Gastrocnemius medialis (tissue), 4 donors: ENCODE data around the gene GNB1. TPM values are rescaled to one million over a fixed set of nuclear protein-coding genes. Genes with fewer than 3 reads are reported as not detected.

Source experiments
- ATAC-seq, 2 donors: fragments of 150-250 bp; one replicate each; pipeline ENCODE4 v1.9.1; 2016
- DNase-seq, 2 donors: peaks; one replicate each; pipeline ENCODE4 v3.0.0-alpha.2; 2019
- H3K27ac ChIP-seq, 4 donors: fragments of 200-600 bp; sonication (generic); 1 replicate in 1 of 4; 2 replicates in 3 of 4; pipeline ENCODE4 v1.5.1; 2016 to 2018; ENCODE audit warnings: mild to moderate bottlenecking in 2 of 4, moderate library complexity in 1 of 4
- H3K27me3 ChIP-seq, 3 donors: fragments of 200-600 bp; sonication (generic) in 2 of 3; 1 replicate in 1 of 3; 2 replicates in 2 of 3; pipeline versions ENCODE4 v1.5.1 to v1.6.0; 2016 to 2019; ENCODE audit warnings: mild to moderate bottlenecking in 1 of 3, moderate library complexity in 1 of 3
- H3K36me3 ChIP-seq, 2 donors: fragments of 200-600 bp; sonication (generic) in 1 of 2; one replicate each; pipeline ENCODE4 v1.5.1; 2017 to 2018
- H3K4me1 ChIP-seq, 2 donors: fragments of 200-600 bp; sonication (generic) in 1 of 2; one replicate each; pipeline ENCODE4 v1.5.1; 2016 to 2017; ENCODE audit warnings: mild to moderate bottlenecking in 2 of 2
- H3K4me3 ChIP-seq, 4 donors: fragments of 200-600 bp; sonication (generic) in 3 of 4; 1 replicate in 1 of 4; 2 replicates in 3 of 4; pipeline ENCODE4 v1.5.1; 2016 to 2019; ENCODE audit warnings: mild to moderate bottlenecking in 2 of 4
- H3K9me3 ChIP-seq, 3 donors: fragments of 200-600 bp; sonication (generic) in 2 of 3; 1 replicate in 1 of 3; 2 replicates in 2 of 3; pipeline ENCODE4 v1.5.1; 2016 to 2019
- CTCF ChIP-seq, 5 experiments: fragments of 450-650 bp in 3 of 5; fragments of 200-600 bp in 2 of 5; sonication (generic) in 2 of 5; IDR thresholded peaks in 4 of 5; conservative IDR thresholded peaks in 1 of 5; 1 replicate in 4 of 5; 2 replicates in 1 of 5; pipeline ENCODE4 v1.5.1; 2016 to 2019; ENCODE audit warnings: antibody characterized with exemption in 5 of 5, mild to moderate bottlenecking in 3 of 5, moderate library complexity in 3 of 5
- POLR2A ChIP-seq, 2 donors: fragments of 450-650 bp; IDR thresholded peaks; one replicate each; pipeline ENCODE4 v1.6.1; 2017; ENCODE audit warnings: antibody characterized with exemption in 2 of 2, mild to moderate bottlenecking in 2 of 2, moderate library complexity in 2 of 2
- in situ Hi-C, 4 donors: fragments of 200-750 bp; cut with MboI; loops; one replicate each; pipeline versions ENCODE4 v1.15.0 to v1.8.0; 2017; ENCODE audit warnings: low sequenced_read_pairs in 4 of 4
- intact Hi-C: fragments of 100-400 bp; cut with DNase I; formaldehyde crosslinking; loops from one replicate; pipeline ENCODE4 v1.15.1; 2023; ENCODE audit warnings: low total_unique reads
- total RNA-seq, 4 donors: library from RNA; depleted of rRNA; stranded (reverse); fragments of >200 nt; gene quantifications; one replicate each; pipeline versions ENCODE4 v1.1.0 to v1.2.3, GENCODE V29; 2016

GNB1 gene
- total RNA-seq, 4 donors from 2014 or later = 29.9 to 44.1 (median 37.2) TPM

GRCh38 chr1:1920608-1921458 lies 29.9 kb upstream of the GNB1 start:
- no peaks in the 10 kb centered on the region for H3K27me3 ChIP-seq
- H3K36me3 ChIP-seq = no peaks in the 10 kb centered on the region
- intact Hi-C loops = no loop called here
- peaks cover 20 to 31% of the 10 kb centered on the region in 2 donors for H3K4me1 ChIP-seq
- DNase-seq (peak in 1 of 2 donors; percentile 18), ATAC-seq (no peak)
- in situ Hi-C loops = no loop called here
- H3K9me3 ChIP-seq = no peaks in the 10 kb centered on the region
- H3K27ac ChIP-seq = no peak overlapping the region
- H3K4me3 ChIP-seq = no peak overlapping the region
- TF ChIP-seq POLR2A (IDR thresholded peaks at IDR 0.05) (no peak), CTCF (IDR thresholded peaks at IDR 0.05 in 4 of 5, conservative IDR thresholded peaks at IDR 0.05 in 1 of 5) (no peak)

GRCh38 chr1:1920057-1920607 lies 29.2 kb upstream of the GNB1 start:
- Histone ChIP-seq H3K4me3 (peak overlapping the region in 1 of 4 donors; percentile 53), H3K9me3 (no peaks in the 10 kb centered on the region), H3K27me3 (no peaks in the 10 kb centered on the region), H3K27ac (peak overlapping the region; percentile 80 to 98 (median 93)), H3K4me1 (peaks cover 21 to 38% of the 10 kb centered on the region in 2 donors), H3K36me3 (no peaks in the 10 kb centered on the region)
- intact Hi-C loops = no loop called here
- DNase-seq (no peak), ATAC-seq (no peak)
- in situ Hi-C loops = no loop called here
- TF ChIP-seq CTCF (IDR thresholded peaks at IDR 0.05 in 4 of 5, conservative IDR thresholded peaks at IDR 0.05 in 1 of 5) = no peak
- TF ChIP-seq POLR2A (IDR thresholded peaks at IDR 0.05) = no peak

GRCh38 chr1:1919304-1920056 lies 28.6 kb upstream of the GNB1 start:
- DNase-seq (peak; percentile 98 to 99), ATAC-seq (peak; percentile 67 to 77)
- H3K27ac ChIP-seq = peak overlapping the region; percentile 80 to 98 (median 93)
- peaks cover 27 to 45% of the 10 kb centered on the region in 2 donors for H3K4me1 ChIP-seq
- H3K27me3 ChIP-seq = no peaks in the 10 kb centered on the region
- TF ChIP-seq POLR2A (IDR thresholded peaks at IDR 0.05) (no peak), CTCF (IDR thresholded peaks at IDR 0.05 in 4 of 5, conservative IDR thresholded peaks at IDR 0.05 in 1 of 5) (no peak)
- in situ Hi-C loops (no loop called here), intact Hi-C loops (loop anchor here (5.0 to 10.0 kb wide), 2 partner anchors 275 to 1983 kb away; partner anchors contain the start of genes C1orf174 and FAAP20)
- H3K9me3 ChIP-seq = no peaks in the 10 kb centered on the region
- no peaks in the 10 kb centered on the region for H3K36me3 ChIP-seq
- peak overlapping the region; percentile 53 to 92 (median 68) for H3K4me3 ChIP-seq

GRCh38 chr1:1918901-1919303 lies 28.0 kb upstream of the GNB1 start, which contains the start of gene TMEM52:
Gene TMEM52 (minus strand): TSS chr1:1919279. CDS start chr1:1919265, 14 bp downstream.
- intact Hi-C loops = loop anchor here (5.0 to 10.0 kb wide), 2 partner anchors 276 to 1983 kb away; partner anchors contain the start of genes C1orf174 and FAAP20
- ATAC-seq (peak; percentile 16 to 25), DNase-seq (no peak)
- Histone ChIP-seq H3K4me1 (peaks cover 31 to 51% of the 10 kb centered on the region in 2 donors), H3K4me3 (peak within 1 kb of the TSS; percentile 53 to 92 (median 68)), H3K36me3 (no peaks in the 10 kb centered on the region), H3K27me3 (no peaks in the 10 kb centered on the region), H3K27ac (peak within 1 kb of the TSS; percentile 80 to 98 (median 93)), H3K9me3 (no peaks in the 10 kb centered on the region)
- in situ Hi-C loops = no loop called here
- TF ChIP-seq POLR2A (IDR thresholded peaks at IDR 0.05) (peak; percentile 89 to 90), CTCF (IDR thresholded peaks at IDR 0.05 in 4 of 5, conservative IDR thresholded peaks at IDR 0.05 in 1 of 5) (peak in 1 of 5 experiments; percentile 20)
